Endothelial cell of umbilical vein (primary cell): ENCODE measurements around the gene CINP.

Experiments used
- EZH2 ChIP-seq: IDR thresholded peaks from 2 replicates; pipeline ENCODE4 v1.6.1; 2012; ENCODE audit warnings: borderline replicate concordance, low read depth, mild to moderate bottlenecking, moderate library complexity, low read length, inconsistent platforms; ENCODE audit not compliant: severe bottlenecking
- FOS ChIP-seq: IDR thresholded peaks from 2 replicates; pipeline ENCODE4 v1.6.1; 2011; ENCODE audit warnings: mild to moderate bottlenecking, low read length, moderate library complexity, borderline replicate concordance; ENCODE audit not compliant: insufficient read depth
- GATA2 ChIP-seq: IDR thresholded peaks from 2 replicates; pipeline ENCODE4 v1.7.0; 2011; ENCODE audit warnings: low read depth, mild to moderate bottlenecking, moderate library complexity, mixed read lengths, low read length; ENCODE audit not compliant: insufficient read length, insufficient read depth
- JUN ChIP-seq: IDR thresholded peaks from 2 replicates; pipeline ENCODE4 v1.6.1; 2011; ENCODE audit warnings: borderline replicate concordance, low read depth; ENCODE audit not compliant: insufficient read length, insufficient read depth
- MYC ChIP-seq: IDR thresholded peaks from one replicate; pipeline ENCODE4 v1.6.1; 2011; ENCODE audit warnings: mild to moderate bottlenecking, low read depth, low read length
- POLR2A ChIP-seq: IDR thresholded peaks from 2 replicates; pipeline ENCODE4 v1.6.1; 2012; ENCODE audit warnings: low read depth, mild to moderate bottlenecking, control low read depth, low read length
- POLR2AphosphoS5 ChIP-seq: IDR thresholded peaks from 2 replicates; pipeline ENCODE4 v1.6.1; 2012; ENCODE audit warnings: low read depth, mild to moderate bottlenecking, control low read depth, low read length, moderate library complexity; ENCODE audit not compliant: insufficient read depth
- TF ChIP-seq, protein P1 (sequence below), 2 donors: IDR thresholded peaks; 1 replicate in 1 of 2; 2 replicates in 1 of 2; pipeline ENCODE4 v1.5.1; 2011; ENCODE audit warnings: low read length in 2 of 2, mild to moderate bottlenecking in 2 of 2, moderate library complexity in 2 of 2, control low read depth in 1 of 2, inconsistent platforms in 1 of 2, low read depth in 1 of 2; ENCODE audit not compliant: insufficient read depth in 1 of 2; ENCODE audit errors: extremely low read depth in 1 of 2
- TF ChIP-seq, protein P2 (sequence below): IDR thresholded peaks from 2 replicates; pipeline ENCODE4 v1.6.1; 2011; ENCODE audit not compliant: insufficient read depth, insufficient read length

DNA sequence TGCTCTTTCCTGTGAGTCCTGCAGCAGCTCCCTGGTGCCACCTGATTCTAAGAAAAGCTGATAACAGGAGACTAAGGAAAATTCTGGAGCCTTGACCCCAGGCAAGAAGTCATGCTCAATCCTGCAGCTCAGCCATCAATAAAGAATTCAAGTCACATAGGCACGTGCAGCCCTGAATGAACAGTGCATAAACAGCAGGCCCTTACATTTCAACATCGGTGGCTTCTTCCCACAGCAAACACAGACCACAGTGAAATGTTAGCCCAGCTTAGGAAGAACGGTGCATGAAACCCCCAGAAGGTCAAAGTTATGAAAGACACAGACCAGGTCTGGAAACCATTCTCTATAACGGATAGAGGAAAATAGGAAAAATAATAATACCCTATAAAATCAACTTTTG, 10.5 kb downstream of the CINP start:
- TF ChIP-seq POLR2A (no peak), POLR2AphosphoS5 (no peak), EZH2 (no peak), GATA2 (no peak), JUN (no peak), FOS (no peak), MYC (no peak)
- TF ChIP-seq, protein P1, sequence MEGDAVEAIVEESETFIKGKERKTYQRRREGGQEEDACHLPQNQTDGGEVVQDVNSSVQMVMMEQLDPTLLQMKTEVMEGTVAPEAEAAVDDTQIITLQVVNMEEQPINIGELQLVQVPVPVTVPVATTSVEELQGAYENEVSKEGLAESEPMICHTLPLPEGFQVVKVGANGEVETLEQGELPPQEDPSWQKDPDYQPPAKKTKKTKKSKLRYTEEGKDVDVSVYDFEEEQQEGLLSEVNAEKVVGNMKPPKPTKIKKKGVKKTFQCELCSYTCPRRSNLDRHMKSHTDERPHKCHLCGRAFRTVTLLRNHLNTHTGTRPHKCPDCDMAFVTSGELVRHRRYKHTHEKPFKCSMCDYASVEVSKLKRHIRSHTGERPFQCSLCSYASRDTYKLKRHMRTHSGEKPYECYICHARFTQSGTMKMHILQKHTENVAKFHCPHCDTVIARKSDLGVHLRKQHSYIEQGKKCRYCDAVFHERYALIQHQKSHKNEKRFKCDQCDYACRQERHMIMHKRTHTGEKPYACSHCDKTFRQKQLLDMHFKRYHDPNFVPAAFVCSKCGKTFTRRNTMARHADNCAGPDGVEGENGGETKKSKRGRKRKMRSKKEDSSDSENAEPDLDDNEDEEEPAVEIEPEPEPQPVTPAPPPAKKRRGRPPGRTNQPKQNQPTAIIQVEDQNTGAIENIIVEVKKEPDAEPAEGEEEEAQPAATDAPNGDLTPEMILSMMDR (IDR thresholded peaks at IDR 0.05; ENCODE audit: extremely low read depth in 1 of 2, insufficient read depth in 1 of 2, low read depth in 1 of 2, low read length in 2 of 2) = no peak
- TF ChIP-seq, protein P2, sequence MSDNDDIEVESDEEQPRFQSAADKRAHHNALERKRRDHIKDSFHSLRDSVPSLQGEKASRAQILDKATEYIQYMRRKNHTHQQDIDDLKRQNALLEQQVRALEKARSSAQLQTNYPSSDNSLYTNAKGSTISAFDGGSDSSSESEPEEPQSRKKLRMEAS = no peak
